Naive thymus-derived CD8-positive, alpha-beta T cell (primary cell): ENCODE results near the gene FRMPD1. TPM values are rescaled to one million over a fixed set of nuclear protein-coding genes. Genes with fewer than 3 reads are reported as not detected.

Experiments used
- ATAC-seq, 2 donors: fragments of 150-1000 bp; cut with Tn5 transposase in 1 of 2; sonication (Bioruptor Pico), chemical (Tn5 transposase) in 1 of 2; 1 replicate in 1 of 2; 2 replicates in 1 of 2; pipeline ENCODE4 v1.10.0; 2021; ENCODE audit warnings: mild to moderate bottlenecking in 2 of 2, moderate library complexity in 2 of 2
- POLR2A ChIA-PET: fragments of 350-600 bp; sonication (Branson Sonifier 250); formaldehyde crosslinking; loops from one replicate; lab custom pipeline; 2021; ENCODE audit warnings: antibody characterized with exemption; lab: Charles Lee
- DNase-seq, 10 donors: peaks; one replicate each; pipeline versions ENCODE4 v3.0.0 to v3.0.0-alpha.2; 2020 to 2022
- H3K27ac Mint-ChIP-seq, 10 donors: one replicate each; pipeline ENCODE4 v1.8.0; 2020 to 2022; ENCODE audit warnings: mild to moderate bottlenecking in 10 of 10, mixed read lengths in 10 of 10, moderate library complexity in 4 of 10, inconsistent platforms in 1 of 10
- H3K27me3 Mint-ChIP-seq, 5 donors: one replicate each; pipeline ENCODE4 v1.8.0; 2021 to 2022; ENCODE audit warnings: mixed read lengths in 5 of 5
- H3K36me3 Mint-ChIP-seq, 3 donors: one replicate each; pipeline ENCODE4 v1.8.0; 2020 to 2022; ENCODE audit warnings: mixed read lengths in 3 of 3, mild to moderate bottlenecking in 2 of 3, inconsistent platforms in 1 of 3
- H3K4me1 Mint-ChIP-seq, 4 donors: one replicate each; pipeline ENCODE4 v1.8.0; 2021 to 2022; ENCODE audit warnings: mixed read lengths in 4 of 4
- H3K4me3 Mint-ChIP-seq, 10 donors: one replicate each; pipeline ENCODE4 v1.8.0; 2020 to 2022; ENCODE audit warnings: mild to moderate bottlenecking in 10 of 10, mixed read lengths in 10 of 10, moderate library complexity in 6 of 10, inconsistent platforms in 1 of 10
- H3K9me3 Mint-ChIP-seq, 9 donors: one replicate each; pipeline ENCODE4 v1.8.0; 2020 to 2022; ENCODE audit warnings: mixed read lengths in 9 of 9, mild to moderate bottlenecking in 3 of 9, inconsistent platforms in 1 of 9, moderate library complexity in 1 of 9
- polyA plus RNA-seq, 3 donors: library from polyadenylated mRNA; unstranded; fragments of 300-500 nt; fragmentation: Illumina TruSeq; gene quantifications; one replicate each; pipeline ENCODE4 v1.2.3, GENCODE V29; 2021
- total RNA-seq, 8 experiments: library from RNA in 2 of 8; stranded (reverse) in 2 of 8; gene quantifications; one replicate each; pipeline ENCODE4 v1.2.3 and lab custom pipeline; 2021 to 2026

Gene FRMPD1
- total and polyA plus RNA-seq, 5 experiments from 2014 or later = not detected

GRCh38 chr9:37619806-37620205 is 30.9 kb upstream of the FRMPD1 start:
- H3K9me3 Mint-ChIP-seq = no peaks in the 10 kb centered on the region
- POLR2A ChIA-PET = no interaction called here
- H3K4me3 Mint-ChIP-seq = no peak overlapping the region
- ATAC-seq (no peak), DNase-seq (no peak)
- H3K36me3 Mint-ChIP-seq = no peaks in the 10 kb centered on the region
- no peak overlapping the region for H3K27ac Mint-ChIP-seq
- peaks cover 0 to 5% (median 2%) of the 10 kb centered on the region in 5 donors for H3K27me3 Mint-ChIP-seq
- no peaks in the 10 kb centered on the region for H3K4me1 Mint-ChIP-seq

DNA sequence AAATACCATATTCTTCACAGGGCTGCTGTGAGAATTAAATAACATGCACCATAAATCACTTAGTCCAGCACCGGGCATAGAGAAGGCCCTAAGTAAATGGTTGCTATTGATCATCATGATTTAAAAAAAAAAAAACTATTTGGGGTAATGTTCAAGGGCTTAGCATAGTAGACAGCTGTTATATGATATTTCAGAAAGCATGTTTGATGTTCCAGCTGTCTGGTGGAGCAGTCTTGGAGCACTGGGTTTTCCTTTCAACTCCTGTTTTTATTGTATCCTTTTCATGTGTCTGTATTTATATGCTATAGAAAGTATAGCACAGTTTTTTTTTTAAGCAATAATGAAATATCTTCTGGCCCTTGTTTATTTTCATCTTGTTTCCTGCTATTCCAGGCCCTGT is 30.4 kb upstream of the FRMPD1 start:
- H3K36me3 Mint-ChIP-seq = no peaks in the 10 kb centered on the region
- no peak overlapping the region for H3K4me3 Mint-ChIP-seq
- DNase-seq = no peak
- no peak for ATAC-seq
- peaks cover 0 to 5% (median 2%) of the 10 kb centered on the region in 5 donors for H3K27me3 Mint-ChIP-seq
- POLR2A ChIA-PET = no interaction called here
- no peaks in the 10 kb centered on the region for H3K9me3 Mint-ChIP-seq
- no peak overlapping the region for H3K27ac Mint-ChIP-seq
- H3K4me1 Mint-ChIP-seq = no peaks in the 10 kb centered on the region

DNA sequence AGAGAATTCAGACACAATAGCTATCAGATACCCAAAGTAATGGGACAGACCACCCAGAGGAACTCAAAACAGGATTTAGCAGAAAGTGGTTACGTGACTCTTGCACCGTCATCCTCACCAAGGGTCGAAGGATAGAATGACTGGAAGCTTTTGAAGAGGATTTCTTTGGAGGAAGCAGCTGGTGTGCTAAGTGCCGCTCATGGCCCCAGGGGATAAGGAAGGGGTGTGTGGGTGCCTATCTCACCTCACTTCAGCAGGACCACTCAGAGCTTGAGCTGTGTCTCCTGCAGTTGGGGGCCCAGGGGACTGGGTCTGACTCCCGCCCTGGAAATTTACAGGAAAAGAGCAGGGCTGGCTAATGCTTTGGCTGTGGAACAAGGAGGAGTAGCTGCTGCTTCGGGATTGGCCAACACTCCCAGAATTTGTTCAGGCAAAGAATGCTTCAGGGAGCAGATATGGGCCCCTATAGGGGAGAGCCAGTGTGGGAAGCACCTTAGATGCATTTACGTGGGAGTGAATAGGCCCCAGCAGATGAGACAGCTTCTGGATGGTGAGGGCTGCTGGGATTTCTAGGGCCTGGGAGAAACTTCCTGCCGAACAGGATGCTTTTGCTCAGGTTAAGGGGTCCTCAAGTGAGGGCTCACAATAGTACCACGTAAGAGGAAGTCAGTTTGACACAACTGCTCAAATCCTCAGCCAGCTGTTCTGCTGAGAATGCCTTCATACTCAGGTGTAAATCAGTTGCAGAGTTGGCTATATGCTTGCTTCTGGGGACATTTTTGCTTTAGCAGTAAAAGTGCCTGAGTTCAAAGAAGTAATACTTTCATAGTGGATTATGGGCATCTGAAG is 29.3 kb upstream of the FRMPD1 start:
- no peak overlapping the region for H3K27ac Mint-ChIP-seq

DNA sequence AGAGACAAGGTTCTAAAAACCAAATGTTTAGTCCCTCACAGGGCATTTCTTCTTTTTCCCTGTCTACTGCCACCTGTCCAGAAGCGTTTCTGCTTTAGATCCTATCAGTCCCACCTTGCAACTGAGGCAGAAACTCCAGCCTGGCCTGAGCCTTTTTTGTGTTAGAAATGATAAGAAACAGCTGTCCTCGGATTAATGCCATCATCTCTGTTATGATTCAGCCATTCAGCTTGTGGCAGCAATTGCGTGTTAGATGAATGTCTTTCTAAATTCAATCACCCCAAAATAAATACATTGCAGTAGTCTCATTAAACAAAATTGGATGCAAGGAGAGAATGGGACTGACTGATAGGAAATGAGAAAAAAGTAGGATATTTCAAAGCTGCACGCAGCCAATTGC is 28.3 kb upstream of the FRMPD1 start:
- DNase-seq (no peak), ATAC-seq (no peak)
- H3K4me3 Mint-ChIP-seq = no peak overlapping the region
- no peaks in the 10 kb centered on the region for H3K9me3 Mint-ChIP-seq
- no peaks in the 10 kb centered on the region for H3K4me1 Mint-ChIP-seq
- POLR2A ChIA-PET = no interaction called here
- no peak overlapping the region for H3K27ac Mint-ChIP-seq
- H3K27me3 Mint-ChIP-seq = peaks cover 0 to 5% (median 2%) of the 10 kb centered on the region in 5 donors
- H3K36me3 Mint-ChIP-seq = no peaks in the 10 kb centered on the region

More for the DNA sequence above, 29.3 kb upstream of the FRMPD1 start:
- Mint-ChIP-seq H3K4me3 (no peak overlapping the region), H3K27me3 (peaks cover 0 to 5% (median 2%) of the 10 kb centered on the region in 5 donors), H3K9me3 (no peaks in the 10 kb centered on the region), H3K4me1 (no peaks in the 10 kb centered on the region), H3K36me3 (no peaks in the 10 kb centered on the region)
- ATAC-seq (no peak), DNase-seq (no peak)
- POLR2A ChIA-PET = no interaction called here

GRCh38 chr9:37623267-37623666 is 27.5 kb upstream of the FRMPD1 start:
- POLR2A ChIA-PET = no interaction called here
- peaks cover 0 to 5% (median 2%) of the 10 kb centered on the region in 5 donors for H3K27me3 Mint-ChIP-seq

DNA sequence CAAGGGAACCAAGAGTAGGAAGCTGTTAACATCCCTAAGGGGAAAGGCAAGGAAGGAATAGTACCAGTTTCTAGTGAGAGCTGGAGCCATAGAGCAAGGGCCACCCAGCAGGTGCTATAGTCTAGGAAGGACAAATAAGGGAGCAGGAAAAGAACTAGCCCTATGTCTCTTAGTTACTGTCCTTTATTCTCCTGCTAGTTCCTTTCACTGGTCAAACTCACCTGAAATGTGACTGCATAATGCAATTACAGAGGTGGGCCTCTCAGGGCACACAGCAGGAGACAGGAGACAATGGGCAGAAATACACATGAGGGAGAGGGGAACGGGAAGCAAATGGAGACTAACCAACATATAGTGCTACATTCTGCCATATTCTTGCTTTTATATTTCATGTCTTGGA is 26.7 kb upstream of the FRMPD1 start:
- Mint-ChIP-seq H3K4me3 (no peak overlapping the region), H3K9me3 (no peaks in the 10 kb centered on the region), H3K27ac (no peak overlapping the region), H3K36me3 (no peaks in the 10 kb centered on the region), H3K4me1 (no peaks in the 10 kb centered on the region), H3K27me3 (peaks cover 0 to 2% (median 0%) of the 10 kb centered on the region in 5 donors)
- DNase-seq = no peak
- POLR2A ChIA-PET = no interaction called here
- ATAC-seq = no peak

More at GRCh38 chr9:37623267-37623666, 27.5 kb upstream of the FRMPD1 start:
- ATAC-seq (no peak), DNase-seq (no peak)
- H3K36me3 Mint-ChIP-seq = no peaks in the 10 kb centered on the region
- H3K4me1 Mint-ChIP-seq = no peaks in the 10 kb centered on the region
- H3K27ac Mint-ChIP-seq = no peak overlapping the region
- no peaks in the 10 kb centered on the region for H3K9me3 Mint-ChIP-seq
- H3K4me3 Mint-ChIP-seq = no peak overlapping the region

DNA sequence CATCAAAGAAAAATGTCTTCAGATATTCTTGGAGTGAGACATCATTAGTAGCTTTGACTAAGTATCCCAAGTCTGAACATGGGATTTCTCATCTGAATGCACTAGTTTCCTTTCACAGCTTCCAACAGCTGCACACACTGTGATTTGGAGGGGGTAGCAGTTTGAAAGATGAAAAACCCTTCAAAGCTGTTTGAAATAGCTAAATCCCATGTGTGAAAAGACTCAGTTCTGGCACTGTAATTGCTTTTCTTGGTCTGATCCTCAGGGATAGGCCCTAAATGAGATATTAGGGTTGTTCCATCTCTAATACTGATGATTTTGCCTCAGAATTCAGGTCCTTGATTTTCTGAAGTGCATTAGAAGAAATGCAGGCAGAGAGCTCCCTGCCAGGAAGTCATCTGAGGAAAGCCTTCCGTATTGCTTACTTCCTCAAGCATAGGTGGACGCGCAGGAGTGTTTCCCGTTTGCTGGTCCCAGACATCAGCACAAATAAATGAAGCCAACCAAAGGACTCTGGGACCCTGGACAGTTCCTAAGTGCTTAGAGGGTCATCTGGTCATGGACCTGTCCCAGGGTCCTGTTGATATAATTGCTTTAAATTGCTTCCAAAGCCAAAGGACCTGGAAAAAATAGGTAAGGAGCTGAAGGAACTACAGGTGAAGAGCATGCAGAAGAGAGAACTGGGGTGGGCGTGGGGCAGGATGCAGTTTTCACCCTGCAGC is 25.6 kb upstream of the FRMPD1 start:
- H3K9me3 Mint-ChIP-seq = no peaks in the 10 kb centered on the region
- H3K27ac Mint-ChIP-seq = no peak overlapping the region
- no peaks in the 10 kb centered on the region for H3K4me1 Mint-ChIP-seq
- no peak for DNase-seq
- H3K36me3 Mint-ChIP-seq = no peaks in the 10 kb centered on the region
- POLR2A ChIA-PET = no interaction called here
- H3K27me3 Mint-ChIP-seq = peaks cover 0 to 2% (median 0%) of the 10 kb centered on the region in 5 donors
- no peak overlapping the region for H3K4me3 Mint-ChIP-seq
- ATAC-seq = no peak

- H3K4me1 Mint-ChIP-seq = no peaks in the 10 kb centered on the region
- no peaks in the 10 kb centered on the region for H3K9me3 Mint-ChIP-seq
- no peak for DNase-seq
- POLR2A ChIA-PET = no interaction called here
- H3K27me3 Mint-ChIP-seq = peaks cover 0 to 2% (median 0%) of the 10 kb centered on the region in 5 donors
- H3K27ac Mint-ChIP-seq = no peak overlapping the region
- ATAC-seq = no peak
- H3K36me3 Mint-ChIP-seq = no peaks in the 10 kb centered on the region
- no peak overlapping the region for H3K4me3 Mint-ChIP-seq
Measured at GRCh38 chr9:37625758-37626147, 25.0 kb upstream of the FRMPD1 start.

GRCh38 chr9:37626708-37627292 is 24.0 kb upstream of the FRMPD1 start:
- DNase-seq (no peak), ATAC-seq (no peak)
- H3K4me1 Mint-ChIP-seq = no peaks in the 10 kb centered on the region
- no peak overlapping the region for H3K4me3 Mint-ChIP-seq
- no peaks in the 10 kb centered on the region for H3K36me3 Mint-ChIP-seq
- POLR2A ChIA-PET = no interaction called here
- no peaks in the 10 kb centered on the region for H3K9me3 Mint-ChIP-seq
- no peak overlapping the region for H3K27ac Mint-ChIP-seq
- H3K27me3 Mint-ChIP-seq = no peaks in the 10 kb centered on the region

DNA sequence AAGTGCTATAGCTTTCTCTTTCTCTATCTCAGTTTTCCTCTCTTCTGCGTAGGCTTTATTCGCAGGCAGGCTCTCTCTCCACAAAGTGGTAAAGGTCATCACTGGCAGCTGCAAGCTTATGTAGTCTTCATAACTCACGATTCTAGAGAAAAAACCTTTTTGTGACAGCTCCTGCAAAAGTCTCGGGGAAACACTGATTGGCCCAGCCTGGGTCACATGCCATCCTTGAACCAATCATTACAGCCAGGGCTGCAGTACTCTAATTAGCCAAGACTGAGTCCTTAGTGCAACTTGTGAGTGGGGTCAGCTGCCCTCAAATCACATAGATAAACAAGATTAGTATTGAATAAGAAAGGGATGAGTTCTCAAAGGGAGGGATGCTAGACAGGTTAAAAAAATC is 18.3 kb upstream of the FRMPD1 start:
- peak overlapping the region in 1 of 10 donors; percentile 5 for H3K27ac Mint-ChIP-seq
- POLR2A ChIA-PET = no interaction called here
- no peaks in the 10 kb centered on the region for H3K4me1 Mint-ChIP-seq
- ATAC-seq (no peak), DNase-seq (no peak)
- H3K4me3 Mint-ChIP-seq = no peak overlapping the region
- peaks cover 2 to 18% (median 6%) of the 10 kb centered on the region in 5 donors for H3K27me3 Mint-ChIP-seq
- no peaks in the 10 kb centered on the region for H3K36me3 Mint-ChIP-seq
- no peaks in the 10 kb centered on the region for H3K9me3 Mint-ChIP-seq

DNA sequence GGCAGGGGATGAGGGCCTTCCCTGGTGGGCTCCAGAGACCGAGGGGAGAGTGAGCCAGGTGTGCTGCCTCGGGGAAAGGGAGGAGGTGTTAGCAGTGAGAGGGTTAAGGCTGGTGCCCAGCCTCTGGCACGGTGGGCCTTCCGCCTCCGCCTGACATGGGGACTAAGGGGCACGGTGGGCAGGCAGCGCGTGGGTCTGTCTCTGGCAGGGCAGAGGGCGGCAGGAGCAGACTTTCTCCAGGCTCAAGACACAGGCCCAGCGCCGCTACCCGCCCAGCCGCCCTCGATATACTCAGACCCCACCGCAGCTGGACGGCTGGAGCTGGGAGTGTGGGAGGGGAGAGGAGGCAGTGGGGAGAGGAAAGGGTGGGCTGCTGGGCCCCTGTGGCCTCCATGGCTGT is 14.9 kb upstream of the FRMPD1 start:
- Mint-ChIP-seq H3K4me1 (no peaks in the 10 kb centered on the region), H3K27me3 (peaks cover 4 to 23% (median 8%) of the 10 kb centered on the region in 5 donors), H3K4me3 (no peak overlapping the region), H3K27ac (no peak overlapping the region), H3K36me3 (no peaks in the 10 kb centered on the region), H3K9me3 (no peaks in the 10 kb centered on the region)
- DNase-seq (no peak), ATAC-seq (no peak)
- POLR2A ChIA-PET = no interaction called here

- DNase-seq (no peak), ATAC-seq (no peak)
- Mint-ChIP-seq H3K36me3 (no peaks in the 10 kb centered on the region), H3K4me1 (no peaks in the 10 kb centered on the region), H3K27me3 (peaks cover 4 to 23% (median 8%) of the 10 kb centered on the region in 5 donors), H3K9me3 (no peaks in the 10 kb centered on the region), H3K27ac (no peak overlapping the region), H3K4me3 (no peak overlapping the region)
- POLR2A ChIA-PET = no interaction called here
Measured at GRCh38 chr9:37636511-37637448, 14.0 kb upstream of the FRMPD1 start.
